SK-N-SH (cell line): Measurements from ENCODE around the gene REXO2. TPM values are rescaled to one million over a fixed set of nuclear protein-coding genes. Genes with fewer than 3 reads are reported as not detected.

ENCODE experiments used
- CTCF ChIA-PET: fragments of 300-600, 350-600 bp; formaldehyde crosslinking; extraction: SDS; loops from one replicate; lab custom pipeline; 2021; lab: Yijun Ruan, JAX
- POLR2A ChIA-PET: fragments of 350-600 bp; sonication (Branson Sonifier 250); formaldehyde crosslinking; extraction: SDS; loops from one replicate; lab custom pipeline; 2020; ENCODE audit warnings: antibody characterized with exemption, inconsistent platforms; lab: Yijun Ruan, JAX
- DNase-seq: peaks from one replicate; pipeline ENCODE4 v3.0.0; 2012
- H2AFZ ChIP-seq: fragments of 200-600 bp; sonication (generic); 2 replicates; pipeline ENCODE4 v1.8.1; 2016; ENCODE audit warnings: antibody characterized with exemption, mild to moderate bottlenecking, low read depth
- H3F3A ChIP-seq: fragments of 200-600 bp; sonication (generic); replicated peaks from 2 replicates; pipeline ENCODE3; 2016; ENCODE audit warnings: antibody characterized with exemption, mild to moderate bottlenecking; ENCODE audit not compliant: insufficient read depth
- H3K27ac ChIP-seq, 2 experiments: fragments of 200-500 bp in 1 of 2; fragments of 200-600 bp in 1 of 2; sonication (Bioruptor generic) in 1 of 2; sonication (generic), shearing (Covaris generic) in 1 of 2; 2 replicates each; pipeline versions ENCODE4 v1.5.1 to v1.6.1; 2014 to 2016; ENCODE audit warnings: low read depth in 2 of 2, inconsistent platforms in 1 of 2, low read length in 1 of 2, mild to moderate bottlenecking in 1 of 2, mixed read lengths in 1 of 2
- H3K27me3 ChIP-seq: fragments of 200-600 bp; sonication (generic), shearing (Covaris generic); 2 replicates; pipeline ENCODE4 v1.6.1; 2016; ENCODE audit warnings: mixed run types; ENCODE audit not compliant: insufficient read depth
- H3K36me3 ChIP-seq, 2 experiments: fragments of 200-500 bp in 1 of 2; fragments of 200-600 bp in 1 of 2; sonication (Bioruptor generic) in 1 of 2; sonication (generic) in 1 of 2; replicated peaks in 1 of 2; 2 replicates each; pipeline versions ENCODE3 to v1.5.1; 2014 to 2016; ENCODE audit warnings: low read length in 1 of 2, mild to moderate bottlenecking in 1 of 2; ENCODE audit not compliant: insufficient read depth in 2 of 2, control insufficient read depth in 1 of 2
- H3K4me1 ChIP-seq, 2 experiments: fragments of 200-500 bp in 1 of 2; fragments of 200-600 bp in 1 of 2; sonication (Bioruptor generic) in 1 of 2; sonication (generic), shearing (Covaris generic) in 1 of 2; 2 replicates each; pipeline versions ENCODE4 v1.5.1 to v1.6.1; 2014 to 2016; ENCODE audit warnings: low read depth in 1 of 2, low read length in 1 of 2, mixed run types in 1 of 2; ENCODE audit not compliant: insufficient read depth in 2 of 2, control insufficient read depth in 1 of 2
- H3K4me2 ChIP-seq: fragments of 200-600 bp; sonication (generic), shearing (Covaris generic); 2 replicates; pipeline ENCODE4 v1.6.1; 2017; ENCODE audit warnings: mixed run types
- H3K4me3 ChIP-seq, 2 experiments: fragments of 200-500 bp in 1 of 2; fragments of 200-600 bp in 1 of 2; sonication (Bioruptor generic) in 1 of 2; sonication (generic), shearing (Covaris generic) in 1 of 2; 2 replicates each; pipeline versions ENCODE4 v1.5.1 to v1.8.1; 2014 to 2016; ENCODE audit warnings: low read depth in 2 of 2, inconsistent platforms in 1 of 2, low read length in 1 of 2, mild to moderate bottlenecking in 1 of 2, mixed read lengths in 1 of 2, moderate library complexity in 1 of 2
- H3K79me2 ChIP-seq: fragments of 200-600 bp; sonication (generic); 2 replicates; pipeline ENCODE4 v1.8.1; 2017; ENCODE audit warnings: mild to moderate bottlenecking; ENCODE audit not compliant: insufficient read depth
- H3K9ac ChIP-seq: fragments of 200-600 bp; sonication (generic); 2 replicates; pipeline ENCODE4 v1.6.1; 2017; ENCODE audit warnings: mixed run types
- H3K9me2 ChIP-seq: fragments of 200-600 bp; sonication (generic); 2 replicates; pipeline ENCODE4 v1.6.1; 2017; ENCODE audit warnings: mixed run types
- H3K9me3 ChIP-seq: fragments of 200-600 bp; sonication (generic); 2 replicates; pipeline ENCODE4 v1.6.1; 2017; ENCODE audit warnings: mixed run types, mild to moderate bottlenecking, moderate library complexity
- H4K20me1 ChIP-seq: fragments of 200-600 bp; sonication (generic); 2 replicates; pipeline ENCODE4 v1.6.1; 2017; ENCODE audit warnings: mild to moderate bottlenecking, mixed run types; ENCODE audit not compliant: insufficient read depth
- CHD2 ChIP-seq: fragments of 150-350 bp; IDR thresholded peaks from 2 replicates; pipeline ENCODE4 v1.6.1; 2018; ENCODE audit warnings: low read length; ENCODE audit not compliant: partially characterized antibody
- ELF1 ChIP-seq: IDR thresholded peaks from 2 replicates; pipeline ENCODE4 v1.4.0; 2012
- EZH2phosphoT487 ChIP-seq: fragments of 200-600 bp; sonication (generic); IDR thresholded peaks from 2 replicates; pipeline ENCODE4 v1.6.1; 2017; ENCODE audit warnings: low read depth, mixed run types, mild to moderate bottlenecking, antibody characterized with exemption, moderate library complexity, borderline replicate concordance
- FOXM1 ChIP-seq: IDR thresholded peaks from 2 replicates; pipeline ENCODE4 v1.4.0; 2012; ENCODE audit warnings: low read depth, mild to moderate bottlenecking
- GABPA ChIP-seq: IDR thresholded peaks from 2 replicates; pipeline ENCODE4 v1.4.0; 2012; ENCODE audit warnings: low read depth, mild to moderate bottlenecking
- GATA2 ChIP-seq: sonication (generic); formaldehyde crosslinking; IDR thresholded peaks from 2 replicates; pipeline ENCODE4 v1.5.0; 2020; ENCODE audit warnings: mild to moderate bottlenecking, missing genetic modification reagents
- MEF2A ChIP-seq: IDR thresholded peaks from 2 replicates; pipeline ENCODE4 v1.4.0; 2012; ENCODE audit warnings: low read depth, borderline replicate concordance
- NFIC ChIP-seq: IDR thresholded peaks from 2 replicates; pipeline ENCODE4 v1.4.0; 2012; ENCODE audit warnings: borderline replicate concordance
- NRF1 ChIP-seq: IDR thresholded peaks from 2 replicates; pipeline ENCODE4 v1.6.1; 2012; ENCODE audit warnings: low read depth, mild to moderate bottlenecking, low read length
- POLR2AphosphoS5 ChIP-seq: IDR thresholded peaks from 2 replicates; pipeline ENCODE4 v1.6.1; 2012; ENCODE audit warnings: low read depth, low read length
- RAD21 ChIP-seq: IDR thresholded peaks from 2 replicates; pipeline ENCODE4 v1.6.1; 2012; ENCODE audit warnings: mild to moderate bottlenecking, low read length
- RXRA ChIP-seq: IDR thresholded peaks from 2 replicates; pipeline ENCODE4 v1.4.0; 2012; ENCODE audit warnings: low read depth, mild to moderate bottlenecking, borderline replicate concordance
- SMC3 ChIP-seq: IDR thresholded peaks from 2 replicates; pipeline ENCODE4 v1.6.1; 2012; ENCODE audit warnings: low read depth, low read length, improper control_type of control experiment
- TCF12 ChIP-seq: IDR thresholded peaks from 2 replicates; pipeline ENCODE4 v1.4.0; 2012
- TEAD4 ChIP-seq: IDR thresholded peaks from 2 replicates; pipeline ENCODE4 v1.4.0; 2012; ENCODE audit warnings: mild to moderate bottlenecking, borderline replicate concordance; ENCODE audit not compliant: insufficient read depth
- USF1 ChIP-seq: IDR thresholded peaks from 2 replicates; pipeline ENCODE4 v1.4.0; 2012; ENCODE audit warnings: low read depth, borderline replicate concordance
- YY1 ChIP-seq: IDR thresholded peaks from 2 replicates; pipeline ENCODE4 v1.4.0; 2012; ENCODE audit warnings: low read depth, mild to moderate bottlenecking
- ZBTB33 ChIP-seq: IDR thresholded peaks from 2 replicates; pipeline ENCODE4 v1.4.0; 2012; ENCODE audit warnings: low read depth, borderline replicate concordance
- WGBS: methylation state at CpG from one replicate; pipeline ENCODE4 v1.1.6; 2017; ENCODE audit warnings: low lambda C conversion rate; 5-methylcytosine and 5-hydroxymethylcytosine counted together
- polyA plus RNA-seq, 3 experiments: library from polyadenylated mRNA; depleted of rRNA; stranded (reverse); fragments of >200 nt; gene quantifications; 2 replicates each; pipeline ENCODE4 v1.2.3, GENCODE V29; 2012
- TF ChIP-seq, protein P1 (sequence below): IDR thresholded peaks from 2 replicates; pipeline ENCODE4; 2012
- TF ChIP-seq, protein P2 (sequence below): fragments of 150-350 bp; IDR thresholded peaks from 2 replicates; pipeline ENCODE4 v1.6.1; 2016; ENCODE audit warnings: mild to moderate bottlenecking, low read depth, low read length
- TF ChIP-seq, protein P3 (sequence below): fragments of 150-350 bp; IDR thresholded peaks from 2 replicates; pipeline ENCODE4 v1.6.1; 2017; ENCODE audit warnings: antibody characterized with exemption, low read length, low read depth, borderline replicate concordance
- TF ChIP-seq, protein P4 (sequence below): IDR thresholded peaks from 2 replicates; pipeline ENCODE4 v1.4.0; 2012; ENCODE audit warnings: low read depth
- TF ChIP-seq, protein P5 (sequence below): IDR thresholded peaks from 2 replicates; pipeline ENCODE4 v1.6.1; 2012; ENCODE audit warnings: mild to moderate bottlenecking, low read depth, low read length, moderate library complexity

The REXO2 gene
- polyA plus RNA-seq, 1 of the 3 experiments (the other 2 are of a cell fraction) = 419 TPM

DNA sequence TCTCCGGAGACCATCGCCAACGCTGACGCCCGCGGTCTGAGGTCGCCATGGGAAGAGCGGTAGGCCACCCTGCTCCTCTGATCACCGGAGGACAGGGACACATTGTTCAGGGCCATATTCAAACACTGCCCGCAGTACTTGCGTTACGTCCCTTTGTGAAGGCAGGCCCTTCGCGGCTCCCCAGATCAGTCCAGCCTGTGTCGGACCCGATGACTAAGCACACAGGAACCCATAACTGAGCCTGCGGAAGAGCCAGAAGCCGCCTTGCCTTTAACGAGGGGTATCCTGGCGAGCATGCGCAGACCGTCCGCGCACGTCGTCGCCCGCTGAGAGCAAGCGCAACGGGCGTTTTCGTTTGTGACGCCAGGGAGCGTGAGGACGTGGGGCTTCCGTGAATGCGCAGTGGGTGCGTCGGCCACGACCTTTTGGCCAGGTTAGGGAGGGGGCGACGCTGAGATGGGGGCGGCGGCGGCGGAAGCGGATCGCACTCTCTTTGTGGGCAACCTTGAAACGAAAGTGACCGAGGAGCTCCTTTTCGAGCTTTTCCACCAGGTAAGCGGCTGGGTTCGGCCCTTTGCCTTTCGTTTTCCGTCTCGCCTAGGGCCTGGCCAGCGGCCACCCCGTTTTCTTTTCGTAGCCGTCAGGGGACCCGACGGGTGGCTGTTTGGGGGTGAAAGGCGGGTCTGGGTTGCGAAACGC, 38.9 kb upstream of the REXO2 start, which contains the start of the genes C11orf71 and RBM7:
TSS of gene C11orf71 (minus strand) at position 296 of the 699 bp plus-strand sequence. CDS start at position 116, 180 bp downstream.
TSS of gene RBM7 (plus strand) at position 451 of the 699 bp plus-strand sequence. CDS start at position 457, 6 bp downstream.
- peak; percentile 93 for DNase-seq
- CTCF ChIA-PET = no interaction called here
- TF ChIP-seq POLR2AphosphoS5 (peak; percentile 93), ZBTB33 (no peak), MEF2A (no peak), GATA2 (no peak), SMC3 (no peak), YY1 (peak; percentile 73), RXRA (peak; percentile 64; the same call in 1 of the 2 replicates), GABPA (no peak), TCF12 (no peak), TEAD4 (0 out of 2 replicates have a peak, but pooled peaks have one; percentile 40), USF1 (no peak), ELF1 (peak; percentile 99), RAD21 (no peak), NFIC (no peak), FOXM1 (no peak), NRF1 (peak; percentile 98), CHD2 (no peak), EZH2phosphoT487 (no peak)
- TF ChIP-seq, protein P1, sequence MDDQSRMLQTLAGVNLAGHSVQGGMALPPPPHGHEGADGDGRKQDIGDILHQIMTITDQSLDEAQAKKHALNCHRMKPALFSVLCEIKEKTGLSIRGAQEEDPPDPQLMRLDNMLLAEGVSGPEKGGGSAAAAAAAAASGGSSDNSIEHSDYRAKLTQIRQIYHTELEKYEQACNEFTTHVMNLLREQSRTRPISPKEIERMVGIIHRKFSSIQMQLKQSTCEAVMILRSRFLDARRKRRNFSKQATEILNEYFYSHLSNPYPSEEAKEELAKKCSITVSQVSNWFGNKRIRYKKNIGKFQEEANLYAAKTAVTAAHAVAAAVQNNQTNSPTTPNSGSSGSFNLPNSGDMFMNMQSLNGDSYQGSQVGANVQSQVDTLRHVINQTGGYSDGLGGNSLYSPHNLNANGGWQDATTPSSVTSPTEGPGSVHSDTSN = no peak
- TF ChIP-seq, protein P2, sequence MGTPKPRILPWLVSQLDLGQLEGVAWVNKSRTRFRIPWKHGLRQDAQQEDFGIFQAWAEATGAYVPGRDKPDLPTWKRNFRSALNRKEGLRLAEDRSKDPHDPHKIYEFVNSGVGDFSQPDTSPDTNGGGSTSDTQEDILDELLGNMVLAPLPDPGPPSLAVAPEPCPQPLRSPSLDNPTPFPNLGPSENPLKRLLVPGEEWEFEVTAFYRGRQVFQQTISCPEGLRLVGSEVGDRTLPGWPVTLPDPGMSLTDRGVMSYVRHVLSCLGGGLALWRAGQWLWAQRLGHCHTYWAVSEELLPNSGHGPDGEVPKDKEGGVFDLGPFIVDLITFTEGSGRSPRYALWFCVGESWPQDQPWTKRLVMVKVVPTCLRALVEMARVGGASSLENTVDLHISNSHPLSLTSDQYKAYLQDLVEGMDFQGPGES = no peak
- TF ChIP-seq, protein P3, sequence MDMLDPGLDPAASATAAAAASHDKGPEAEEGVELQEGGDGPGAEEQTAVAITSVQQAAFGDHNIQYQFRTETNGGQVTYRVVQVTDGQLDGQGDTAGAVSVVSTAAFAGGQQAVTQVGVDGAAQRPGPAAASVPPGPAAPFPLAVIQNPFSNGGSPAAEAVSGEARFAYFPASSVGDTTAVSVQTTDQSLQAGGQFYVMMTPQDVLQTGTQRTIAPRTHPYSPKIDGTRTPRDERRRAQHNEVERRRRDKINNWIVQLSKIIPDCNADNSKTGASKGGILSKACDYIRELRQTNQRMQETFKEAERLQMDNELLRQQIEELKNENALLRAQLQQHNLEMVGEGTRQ = no peak
- TF ChIP-seq, protein P4, sequence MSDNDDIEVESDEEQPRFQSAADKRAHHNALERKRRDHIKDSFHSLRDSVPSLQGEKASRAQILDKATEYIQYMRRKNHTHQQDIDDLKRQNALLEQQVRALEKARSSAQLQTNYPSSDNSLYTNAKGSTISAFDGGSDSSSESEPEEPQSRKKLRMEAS = no peak; the same call in 1 of the 2 replicates
- TF ChIP-seq, protein P5, sequence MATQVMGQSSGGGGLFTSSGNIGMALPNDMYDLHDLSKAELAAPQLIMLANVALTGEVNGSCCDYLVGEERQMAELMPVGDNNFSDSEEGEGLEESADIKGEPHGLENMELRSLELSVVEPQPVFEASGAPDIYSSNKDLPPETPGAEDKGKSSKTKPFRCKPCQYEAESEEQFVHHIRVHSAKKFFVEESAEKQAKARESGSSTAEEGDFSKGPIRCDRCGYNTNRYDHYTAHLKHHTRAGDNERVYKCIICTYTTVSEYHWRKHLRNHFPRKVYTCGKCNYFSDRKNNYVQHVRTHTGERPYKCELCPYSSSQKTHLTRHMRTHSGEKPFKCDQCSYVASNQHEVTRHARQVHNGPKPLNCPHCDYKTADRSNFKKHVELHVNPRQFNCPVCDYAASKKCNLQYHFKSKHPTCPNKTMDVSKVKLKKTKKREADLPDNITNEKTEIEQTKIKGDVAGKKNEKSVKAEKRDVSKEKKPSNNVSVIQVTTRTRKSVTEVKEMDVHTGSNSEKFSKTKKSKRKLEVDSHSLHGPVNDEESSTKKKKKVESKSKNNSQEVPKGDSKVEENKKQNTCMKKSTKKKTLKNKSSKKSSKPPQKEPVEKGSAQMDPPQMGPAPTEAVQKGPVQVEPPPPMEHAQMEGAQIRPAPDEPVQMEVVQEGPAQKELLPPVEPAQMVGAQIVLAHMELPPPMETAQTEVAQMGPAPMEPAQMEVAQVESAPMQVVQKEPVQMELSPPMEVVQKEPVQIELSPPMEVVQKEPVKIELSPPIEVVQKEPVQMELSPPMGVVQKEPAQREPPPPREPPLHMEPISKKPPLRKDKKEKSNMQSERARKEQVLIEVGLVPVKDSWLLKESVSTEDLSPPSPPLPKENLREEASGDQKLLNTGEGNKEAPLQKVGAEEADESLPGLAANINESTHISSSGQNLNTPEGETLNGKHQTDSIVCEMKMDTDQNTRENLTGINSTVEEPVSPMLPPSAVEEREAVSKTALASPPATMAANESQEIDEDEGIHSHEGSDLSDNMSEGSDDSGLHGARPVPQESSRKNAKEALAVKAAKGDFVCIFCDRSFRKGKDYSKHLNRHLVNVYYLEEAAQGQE = no peak

More for the DNA sequence above, 38.9 kb upstream of the REXO2 start, which contains the start of the genes C11orf71 and RBM7:
- Histone ChIP-seq H3K79me2 (peaks cover 73% of the 10 kb centered on the region), H3K4me3 (peak within 1 kb of the TSS; percentile 93 to 95), H3K36me3 (peaks cover 23 to 28% of the 10 kb centered on the region in 2 experiments), H4K20me1 (peaks cover 4% of the 10 kb centered on the region; the same call in 1 of the 2 replicates), H3K4me2 (peak within 1 kb of the TSS; percentile 79), H3K9ac (peak within 1 kb of the TSS; percentile 98), H3F3A (peaks cover 9% of the 10 kb centered on the region), H3K27ac (peak within 1 kb of the TSS; percentile 97 to 98), H3K9me3 (no peaks in the 10 kb centered on the region), H2AFZ (peak within 1 kb of the TSS; percentile 53), H3K27me3 (no peaks in the 10 kb centered on the region), H3K9me2 (no peaks in the 10 kb centered on the region), H3K4me1 (peaks cover 7 to 30% of the 10 kb centered on the region in 2 experiments; a peak in 3 of 4 replicates)
- POLR2A ChIA-PET = no interaction called here
- 2% methylated on average over 26 of the region's 65 CpGs for WGBS
